Activated CD8-positive, alpha-beta memory T cell treated with anti-CD3 and anti-CD28 coated beads, Interleukin-2, amount 50 U/mL, for 48 hours (primary cell): ENCODE results near the gene TYW1.
"Not testable (repeated sequence)": the region's sequence is repeated elsewhere in the genome, so short reads cannot be mapped to it uniquely, and the experiment has no call there.

Experiments
- DNase-seq: peaks from one replicate; pipeline ENCODE4 v3.0.0-alpha.2; 2020

TYW1 gene

DNA sequence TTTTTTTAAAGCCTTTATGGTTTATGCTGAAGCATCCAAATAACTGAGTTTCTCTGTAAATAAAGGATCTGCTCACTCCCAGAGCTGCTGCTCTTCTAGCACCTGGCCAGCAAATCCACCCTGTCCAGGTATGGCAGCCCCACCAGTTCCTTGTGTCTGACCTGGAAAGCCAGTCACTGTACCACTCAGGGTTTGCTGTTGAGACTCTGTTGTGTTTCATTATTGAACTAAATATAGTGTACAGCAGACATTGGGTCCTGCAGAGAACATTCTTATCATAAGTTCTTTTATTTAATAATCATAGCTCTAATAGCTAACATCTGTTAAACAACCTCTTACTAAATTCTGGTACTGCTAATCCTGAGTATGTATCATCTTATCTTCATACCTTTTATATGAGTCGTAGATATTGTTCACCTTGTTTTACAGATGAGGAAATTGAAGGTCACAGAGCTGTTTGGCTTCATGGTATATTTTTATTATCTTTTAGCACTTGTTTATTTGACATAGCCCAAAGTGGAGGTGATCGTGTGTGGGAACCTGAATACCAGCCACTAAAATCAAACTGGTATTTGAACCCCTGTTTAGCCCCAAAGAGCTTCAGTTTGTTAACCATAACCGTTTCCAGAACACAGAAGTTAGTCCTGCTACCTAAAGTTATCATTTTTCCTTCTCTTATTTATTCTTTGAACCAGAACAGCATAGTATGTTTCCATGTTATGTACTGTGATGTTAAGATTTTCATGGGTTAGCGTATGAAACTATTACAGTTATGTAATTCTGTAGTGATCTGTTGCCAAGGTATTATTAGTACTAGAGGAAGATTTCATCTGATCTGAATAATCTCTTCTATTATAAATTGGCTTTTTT is 139.2 kb downstream of the TYW1 start:
- DNase-seq, result not testable (repeated sequence)

DNA sequence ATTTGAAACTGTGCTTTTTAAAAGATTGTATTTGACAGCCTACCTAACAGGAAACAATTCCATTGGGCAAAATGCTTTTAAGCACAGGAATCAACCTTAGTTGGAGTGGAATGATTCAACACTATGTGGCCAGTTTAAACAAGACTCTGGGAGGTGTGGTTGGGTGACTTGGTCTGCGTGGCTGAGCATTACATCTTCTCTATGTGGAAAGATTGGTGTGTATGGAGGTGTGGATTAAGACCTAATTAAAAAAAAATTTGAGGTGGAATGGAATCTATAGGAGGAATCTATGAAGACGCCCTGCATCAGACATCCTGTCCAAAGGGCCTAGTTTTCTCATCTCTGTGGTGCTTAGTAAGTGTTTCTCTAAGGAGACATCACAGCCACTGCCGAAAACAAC is 140.9 kb downstream of the TYW1 start:
- not testable (repeated sequence) for DNase-seq

DNA sequence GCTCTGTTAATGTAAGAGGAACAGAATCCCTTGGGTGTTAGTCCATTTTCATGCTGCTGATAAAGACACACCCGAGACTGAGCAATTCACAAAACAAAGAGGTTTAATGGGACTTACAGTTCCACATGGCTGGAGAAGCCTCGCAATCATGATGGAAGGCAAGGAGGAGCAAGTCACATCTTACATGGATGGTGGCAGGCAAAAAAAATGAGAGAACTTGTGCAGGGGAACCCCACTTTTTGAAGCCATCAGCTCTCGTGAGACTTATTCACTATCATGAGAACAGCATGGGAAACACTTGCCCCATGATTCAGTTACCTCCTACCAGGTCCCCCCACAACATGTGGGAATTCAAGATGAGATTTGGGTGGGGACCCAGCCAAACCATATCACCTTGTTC is 143.2 kb downstream of the TYW1 start:
- DNase-seq, result not testable (repeated sequence)

DNA sequence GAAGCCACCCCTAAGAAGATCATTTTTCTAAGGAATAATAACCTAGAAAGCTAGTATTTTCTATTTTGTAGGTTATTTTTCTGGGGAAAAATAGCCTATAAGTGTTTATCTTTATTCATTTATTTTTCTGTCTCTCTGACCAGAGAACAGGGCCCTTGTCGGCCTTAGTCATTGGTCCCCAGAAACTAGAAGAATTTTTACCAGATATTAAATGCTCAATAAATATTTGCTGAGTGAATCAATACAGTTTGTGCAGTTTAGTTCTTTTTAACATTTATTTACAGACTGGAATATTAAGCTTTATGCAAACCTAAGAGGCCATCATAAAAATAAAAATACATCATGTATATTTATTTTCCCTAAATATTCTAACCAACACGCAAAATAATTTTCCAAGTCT is 144.4 kb downstream of the TYW1 start:
- not testable (repeated sequence) for DNase-seq

DNA sequence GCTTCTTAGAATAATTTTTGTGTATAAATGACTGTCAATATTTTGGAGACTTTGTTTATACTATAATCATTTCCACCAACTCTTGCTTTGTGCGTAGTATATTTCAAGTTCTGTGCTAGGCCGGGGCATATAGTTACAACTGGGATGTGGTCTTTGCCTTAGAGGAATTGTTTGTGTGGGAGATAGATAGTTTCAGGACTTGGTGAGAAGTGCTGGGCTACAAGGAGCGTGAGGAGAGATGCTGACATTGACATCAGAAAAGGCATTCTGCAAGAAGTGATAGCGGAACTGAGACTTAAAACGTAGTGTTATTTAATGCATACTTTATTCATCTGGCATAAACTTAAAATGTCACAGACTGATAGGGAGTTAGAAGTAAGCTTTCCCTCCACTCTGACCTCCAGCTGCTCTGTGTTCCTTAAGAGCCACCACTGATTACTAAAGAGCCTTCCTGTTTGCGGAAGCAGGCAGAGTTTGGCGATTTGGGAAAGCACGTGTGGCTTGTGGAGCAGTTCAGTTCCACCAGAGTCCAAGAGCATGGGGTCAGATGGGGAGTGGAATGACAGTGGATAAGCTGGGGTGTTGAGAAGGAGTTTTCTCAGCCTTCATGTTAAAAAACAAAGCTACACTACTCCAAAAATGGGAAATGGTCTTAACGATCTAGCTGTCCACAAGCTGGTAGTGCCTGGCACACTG is 146.6 kb downstream of the TYW1 start:
- DNase-seq, result not testable (repeated sequence)

DNA sequence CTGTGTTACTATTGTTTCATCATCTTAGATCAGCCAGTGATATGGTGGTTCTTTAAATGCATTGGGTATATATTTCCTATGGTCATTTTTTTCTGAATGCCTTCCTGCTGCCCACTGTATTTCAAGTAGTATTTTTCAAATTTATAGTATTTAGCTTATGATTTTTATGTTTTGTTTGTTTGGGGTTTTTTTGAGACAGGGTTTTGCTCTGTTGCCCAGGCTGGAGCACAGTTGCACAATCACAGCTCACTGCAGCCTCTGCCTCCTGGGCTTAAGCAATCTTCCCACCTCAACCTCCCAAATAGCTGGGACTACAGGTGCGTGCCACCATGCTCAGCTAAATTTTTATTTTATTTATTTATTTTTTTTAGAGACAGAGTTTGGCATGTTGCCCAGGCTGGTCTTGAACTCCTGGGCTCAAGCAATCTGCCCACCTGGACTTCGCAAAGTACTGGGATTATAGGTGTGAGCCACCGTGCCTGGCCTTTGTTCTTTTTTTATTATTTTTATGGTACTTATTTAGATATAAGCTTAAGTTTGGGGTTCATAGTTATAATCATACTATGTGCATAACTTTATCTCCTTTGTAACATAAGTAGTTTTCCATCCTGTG is 149.1 kb downstream of the TYW1 start:
- not testable (repeated sequence) for DNase-seq

DNA sequence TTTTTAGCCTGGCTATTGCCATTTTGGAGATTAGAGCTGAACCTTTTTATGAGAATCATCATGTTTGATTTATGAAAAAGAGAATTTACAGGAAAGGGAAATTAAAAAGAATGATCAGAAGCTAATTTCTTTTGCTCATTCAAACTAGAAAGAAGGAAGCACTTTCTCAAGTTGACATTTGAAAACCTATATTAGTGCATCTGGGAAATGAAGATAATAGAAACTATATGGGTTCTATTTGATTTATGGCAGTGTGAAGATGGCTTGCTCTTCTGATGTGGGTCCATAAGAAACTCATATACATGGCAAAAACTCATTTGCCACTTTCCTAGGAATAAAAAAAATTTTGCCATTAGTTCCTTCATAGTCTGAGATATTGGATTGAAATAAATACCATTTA is 152.5 kb downstream of the TYW1 start:
- DNase-seq, result not testable (repeated sequence)

DNA sequence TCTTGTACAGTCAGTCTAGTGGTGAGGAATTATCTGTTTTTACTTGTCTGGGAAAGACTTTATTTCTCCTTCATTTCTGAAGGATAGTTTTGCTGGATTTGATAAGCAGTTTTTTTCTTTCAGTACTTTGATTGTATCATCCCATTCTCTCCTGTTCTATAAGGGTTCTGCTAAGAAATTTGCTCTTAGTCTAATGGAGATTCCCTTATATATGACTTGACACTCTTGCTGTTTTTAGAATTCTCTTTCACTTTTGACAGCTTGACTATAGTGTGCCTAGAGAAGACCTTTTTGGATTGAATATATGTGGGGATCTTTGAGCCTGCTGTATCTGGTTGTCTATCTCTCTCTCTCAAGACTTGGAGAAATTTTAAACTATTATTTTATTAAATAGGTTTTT is 157.7 kb downstream of the TYW1 start:
- DNase-seq, result not testable (repeated sequence)

DNA sequence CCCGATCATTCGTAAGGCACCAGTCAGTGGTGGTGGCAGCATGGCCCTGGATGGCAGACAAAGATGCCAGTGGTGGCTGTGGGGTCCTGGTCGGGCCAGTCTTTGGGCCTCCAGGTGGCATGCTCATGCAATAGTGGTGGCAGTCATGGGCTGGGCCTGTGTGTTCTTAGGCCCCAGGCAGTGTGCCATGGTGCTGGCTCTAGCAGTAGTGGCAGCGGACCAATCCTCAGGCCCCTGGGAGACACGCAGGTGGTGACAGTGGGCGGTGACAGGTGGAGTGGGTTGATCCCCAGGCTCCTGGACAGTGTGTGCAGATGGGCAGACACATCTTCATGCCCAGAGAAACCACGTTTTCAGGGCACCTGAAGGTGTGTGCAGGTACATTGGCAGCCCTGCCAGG is 159.4 kb downstream of the TYW1 start:
- DNase-seq, result not testable (repeated sequence)

DNA sequence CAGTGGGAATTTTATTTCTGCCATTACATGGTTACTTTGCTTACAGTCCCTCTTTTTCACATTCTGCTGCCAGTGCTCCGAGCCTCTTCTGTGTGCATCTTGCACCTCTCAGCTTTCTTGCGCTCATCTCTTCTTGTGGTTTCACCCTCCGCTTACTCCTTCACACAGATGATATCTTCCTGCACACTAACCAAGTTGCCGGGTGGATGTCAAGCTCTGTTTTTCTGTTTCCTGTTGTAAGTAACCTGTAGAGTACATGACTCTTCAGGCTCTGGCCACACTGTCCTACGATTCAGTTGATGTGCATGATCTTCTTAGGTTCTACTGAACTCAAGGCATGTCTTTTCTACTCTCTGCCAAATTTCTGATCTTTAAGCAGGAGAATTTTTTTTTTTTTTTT is 166.7 kb downstream of the TYW1 start:
- not testable (repeated sequence) for DNase-seq

DNA sequence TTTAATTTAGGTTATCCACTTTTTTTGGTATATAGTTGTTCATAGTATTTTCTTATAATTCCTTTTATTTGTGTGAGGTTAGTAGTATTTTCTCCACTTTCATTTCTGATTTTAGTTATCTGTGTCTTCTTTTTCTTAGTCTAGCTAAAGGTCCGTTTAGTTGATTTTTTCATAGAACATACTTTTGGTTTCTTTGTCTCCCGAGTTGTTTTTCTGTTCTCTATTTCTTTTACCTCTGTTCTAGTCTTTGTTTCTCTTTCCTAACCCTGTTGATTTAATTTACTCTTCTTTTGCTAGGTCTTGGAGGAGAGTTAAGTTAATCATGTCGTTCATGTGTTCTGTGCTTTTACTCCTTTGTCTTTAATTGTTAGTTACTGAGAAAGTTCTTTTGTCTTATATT is 174.5 kb downstream of the TYW1 start:
- DNase-seq, result not testable (repeated sequence)

DNA sequence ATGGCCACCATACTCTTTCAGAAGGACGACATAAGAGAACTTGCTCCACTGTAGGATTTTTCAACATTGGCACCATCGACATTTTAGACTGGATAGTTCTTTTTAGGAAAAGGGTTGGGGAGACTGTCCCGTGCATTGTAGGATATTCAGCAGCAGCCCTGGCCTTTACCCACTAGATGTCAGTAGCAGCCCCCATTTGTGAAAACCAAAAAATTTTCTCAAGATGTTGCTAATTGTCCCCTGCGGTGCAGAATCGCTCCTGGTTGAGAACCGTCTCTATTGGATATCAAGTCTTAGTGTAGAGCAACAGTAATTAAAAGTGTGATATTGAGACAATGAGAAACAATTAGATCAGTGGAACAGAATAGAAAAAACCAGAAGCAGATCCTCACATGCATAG is 180.1 kb downstream of the TYW1 start:
- not testable (repeated sequence) for DNase-seq

DNA sequence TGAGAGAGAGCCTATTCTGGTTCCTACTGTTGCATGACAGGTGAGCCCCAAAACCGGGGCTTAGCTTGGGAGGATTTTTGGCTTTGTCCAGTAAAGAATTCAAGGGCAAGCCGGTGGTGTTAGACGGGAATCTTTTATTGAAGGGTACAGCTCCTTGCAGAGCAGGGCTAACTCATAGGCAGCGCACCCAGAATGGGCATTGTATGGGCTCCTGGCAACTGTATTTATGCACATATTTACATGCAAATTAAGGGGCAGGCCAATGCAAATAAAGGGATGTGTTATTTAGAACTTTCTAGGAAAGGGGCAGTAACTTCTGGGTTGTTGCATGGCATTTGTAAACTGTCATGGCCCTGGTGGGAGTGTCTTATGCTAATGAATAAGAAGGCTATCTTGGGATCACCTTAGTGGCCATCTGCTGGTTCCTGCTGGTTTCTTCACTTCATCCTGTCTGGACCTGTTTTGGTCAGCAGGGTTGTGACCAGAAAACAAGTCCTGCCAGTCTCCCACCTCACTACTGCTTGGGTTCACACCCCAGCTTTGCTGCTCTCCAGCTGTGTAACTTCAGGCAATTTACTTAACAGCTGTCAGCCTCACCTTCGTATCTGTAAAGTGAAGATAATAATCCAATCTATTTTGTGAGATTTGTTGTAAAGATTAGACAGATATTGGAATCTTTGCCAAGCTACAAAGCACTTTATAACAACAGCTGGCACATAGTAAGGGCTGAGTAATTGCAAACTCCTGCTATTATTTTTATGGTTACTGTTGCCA is 182.5 kb downstream of the TYW1 start:
- DNase-seq, result not testable (repeated sequence)

DNA sequence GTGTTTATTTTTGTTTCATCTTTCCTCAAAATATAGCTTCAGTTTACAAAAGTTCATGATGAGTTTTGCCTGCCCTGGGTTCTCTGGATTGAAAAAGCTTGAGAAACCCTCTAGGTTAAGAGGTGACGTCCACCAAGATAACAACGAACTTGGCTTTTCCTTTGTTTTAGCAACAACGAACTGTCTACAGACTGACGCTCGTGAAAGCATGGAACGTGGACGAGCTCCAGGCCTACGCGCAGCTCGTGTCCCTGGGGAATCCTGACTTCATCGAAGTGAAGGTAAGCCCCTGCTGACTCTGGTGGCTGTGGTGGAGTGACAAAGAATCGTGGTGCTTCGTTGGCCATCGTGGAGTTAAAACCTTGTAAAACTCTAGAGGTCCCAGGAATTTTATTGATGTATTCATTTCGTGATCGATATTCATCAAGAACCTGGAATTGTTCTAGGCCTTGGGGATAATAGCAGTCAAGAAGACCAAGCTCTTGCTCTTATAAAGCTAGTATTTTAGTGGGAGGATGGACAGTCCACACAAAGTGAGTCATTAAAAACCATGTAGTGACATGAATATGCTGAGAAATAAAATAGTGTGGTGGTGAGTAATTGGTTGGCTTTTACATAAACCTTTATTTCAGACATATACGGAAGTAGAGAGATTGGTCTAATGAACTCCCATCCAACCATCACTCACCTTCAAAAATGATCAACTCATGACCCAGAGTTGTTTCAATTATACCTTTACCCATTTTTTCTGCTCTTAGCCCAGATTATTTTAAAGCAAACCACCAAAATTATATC is 186.5 kb downstream of the TYW1 start:
- DNase-seq, result not testable (repeated sequence)

DNA sequence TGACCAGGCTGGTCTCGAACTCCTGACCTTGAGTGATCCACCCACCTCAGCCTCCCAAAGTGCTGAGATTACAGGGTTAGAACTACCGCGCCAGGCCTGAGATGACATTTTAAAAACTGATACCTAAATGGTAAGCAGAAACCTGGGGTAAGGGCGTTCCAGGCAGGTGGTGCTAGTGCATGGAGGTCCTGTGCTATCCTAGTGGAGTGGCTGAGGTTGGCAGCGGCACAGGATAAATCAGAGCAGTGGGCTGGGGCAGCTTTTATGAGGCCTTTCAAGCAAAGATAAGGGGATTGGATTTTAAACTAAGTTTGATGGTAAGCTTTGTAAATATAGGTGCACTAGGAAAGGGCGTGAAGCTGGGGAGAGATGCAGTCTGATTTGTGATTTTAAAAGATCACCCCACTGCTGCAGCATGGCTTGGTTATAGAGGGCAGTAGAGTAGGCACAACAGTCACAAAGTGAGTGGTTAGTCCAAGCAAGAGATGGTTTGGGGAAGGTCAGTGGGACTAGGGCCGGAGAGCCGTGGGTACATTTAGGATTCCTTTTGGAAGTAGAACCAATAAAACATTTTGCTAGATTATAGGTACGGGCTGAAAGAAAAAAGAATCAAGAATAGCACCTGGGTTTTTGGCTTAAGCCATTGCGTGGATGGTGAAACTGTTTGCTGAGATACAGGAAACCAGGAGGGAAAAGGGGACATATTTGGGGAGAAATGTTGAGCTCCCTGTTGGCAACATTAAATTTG is 188.5 kb downstream of the TYW1 start:
- not testable (repeated sequence) for DNase-seq

DNA sequence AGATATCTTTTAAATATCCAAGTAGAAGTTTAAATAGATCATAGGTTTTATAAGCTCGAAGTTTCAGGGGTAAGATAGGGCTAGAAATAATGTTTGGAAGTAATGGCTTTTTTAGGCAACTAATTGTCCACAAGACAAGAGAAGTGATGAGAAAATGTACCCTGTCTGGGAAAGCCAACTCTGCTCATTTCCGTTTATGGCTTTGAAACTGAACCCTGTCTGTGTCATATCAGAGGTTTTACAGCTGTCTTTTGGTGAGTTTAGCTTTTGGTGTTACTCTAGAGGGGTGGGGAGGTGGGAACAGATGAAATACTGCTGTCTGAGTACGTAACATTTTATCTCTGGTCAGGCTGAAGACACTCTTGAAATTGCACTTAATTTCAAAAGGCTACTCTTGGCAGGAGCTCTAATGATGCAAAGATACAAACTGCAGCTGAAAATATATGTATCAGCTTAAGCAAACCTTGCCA is 189.1 kb downstream of the TYW1 start:
- not testable (repeated sequence) for DNase-seq

DNA sequence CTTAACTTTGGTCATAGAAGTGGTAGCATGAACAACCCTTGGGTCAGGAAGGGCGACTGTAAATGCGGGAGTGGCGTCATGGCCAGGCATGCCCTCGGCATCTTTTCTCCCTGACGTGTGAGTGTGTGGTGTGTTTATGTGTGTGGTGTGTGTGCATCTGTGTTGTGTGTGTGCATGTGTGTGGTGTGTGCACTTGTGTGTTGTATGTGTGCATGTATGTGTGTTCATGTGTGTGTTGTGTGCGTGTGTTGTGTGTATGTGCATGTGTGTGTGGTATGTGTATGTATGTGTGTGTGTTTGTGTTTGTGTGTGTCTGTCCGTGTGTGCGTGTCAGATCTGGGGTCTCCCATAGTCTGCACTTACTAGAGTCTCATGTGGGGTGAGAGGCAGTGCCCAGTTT is 192.5 kb downstream of the TYW1 start:
- DNase-seq, result not testable (repeated sequence)

DNA sequence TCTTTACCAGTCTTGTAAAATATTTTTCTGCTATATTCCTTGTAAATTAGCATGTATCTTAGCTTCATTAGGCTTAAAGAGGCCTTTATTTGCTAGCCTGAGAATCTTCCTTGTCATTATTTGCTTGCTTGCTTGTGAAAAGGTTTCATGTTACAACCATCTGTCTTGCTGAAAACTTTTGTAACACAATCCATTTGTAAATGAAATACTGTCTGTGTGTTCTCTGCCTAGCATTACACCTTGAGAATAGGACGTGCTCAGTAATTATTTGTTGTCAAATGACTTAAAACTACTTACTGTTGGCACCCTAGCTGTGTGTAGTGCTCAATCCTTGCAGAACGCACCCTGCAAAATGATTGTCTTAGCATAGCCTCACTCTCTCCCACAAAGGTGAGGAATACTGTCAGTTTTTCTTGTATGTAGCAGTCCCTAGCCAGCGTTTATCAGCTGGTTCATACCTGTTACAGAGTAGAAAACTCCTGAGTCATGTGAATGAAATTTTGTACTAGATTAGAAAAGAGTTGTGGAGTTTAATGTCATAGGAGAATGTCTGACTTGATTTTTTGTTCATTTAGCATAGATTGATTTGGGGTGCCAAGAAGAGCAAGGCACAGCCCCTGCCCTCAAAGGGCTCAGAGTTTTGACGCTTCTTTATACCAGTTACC is 193.3 kb downstream of the TYW1 start:
- DNase-seq, result not testable (repeated sequence)

DNA sequence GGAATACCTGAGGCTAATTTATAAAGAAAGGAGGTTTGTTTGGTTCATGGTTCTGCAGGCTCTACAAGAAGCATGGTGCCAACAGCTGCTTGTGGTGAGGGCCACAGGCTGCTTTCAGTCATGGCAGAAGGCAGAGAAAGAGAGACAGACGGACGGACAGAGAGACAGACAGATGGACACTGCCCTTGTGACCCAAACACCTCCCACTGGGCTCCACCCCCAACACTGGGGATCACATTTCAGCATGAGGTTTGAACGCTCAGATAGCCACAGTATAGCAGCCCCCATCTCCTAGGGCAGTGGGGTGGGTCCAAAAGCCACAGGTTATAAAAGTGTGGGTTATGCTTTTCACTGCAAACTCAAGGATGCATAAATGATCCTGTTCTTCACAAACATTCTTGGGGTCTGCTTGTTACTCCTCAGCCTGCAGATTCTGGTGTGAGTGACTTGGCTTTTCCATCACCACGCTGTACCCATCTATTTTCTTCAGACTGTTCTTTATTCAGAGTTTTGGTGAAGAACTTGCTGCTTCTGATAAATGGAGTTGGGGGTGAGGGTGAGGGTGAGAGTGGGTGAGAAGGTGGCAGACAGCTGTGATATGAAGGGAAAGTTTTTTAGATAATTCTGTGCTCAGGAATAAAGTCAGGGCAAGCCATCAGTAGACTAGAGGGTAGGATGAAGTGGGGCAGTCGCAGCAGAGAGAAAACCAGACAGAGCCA is 194.5 kb downstream of the TYW1 start:
- not testable (repeated sequence) for DNase-seq
